Measurements from ENCODE around the gene LMX1A.

LMX1A gene

DNA sequence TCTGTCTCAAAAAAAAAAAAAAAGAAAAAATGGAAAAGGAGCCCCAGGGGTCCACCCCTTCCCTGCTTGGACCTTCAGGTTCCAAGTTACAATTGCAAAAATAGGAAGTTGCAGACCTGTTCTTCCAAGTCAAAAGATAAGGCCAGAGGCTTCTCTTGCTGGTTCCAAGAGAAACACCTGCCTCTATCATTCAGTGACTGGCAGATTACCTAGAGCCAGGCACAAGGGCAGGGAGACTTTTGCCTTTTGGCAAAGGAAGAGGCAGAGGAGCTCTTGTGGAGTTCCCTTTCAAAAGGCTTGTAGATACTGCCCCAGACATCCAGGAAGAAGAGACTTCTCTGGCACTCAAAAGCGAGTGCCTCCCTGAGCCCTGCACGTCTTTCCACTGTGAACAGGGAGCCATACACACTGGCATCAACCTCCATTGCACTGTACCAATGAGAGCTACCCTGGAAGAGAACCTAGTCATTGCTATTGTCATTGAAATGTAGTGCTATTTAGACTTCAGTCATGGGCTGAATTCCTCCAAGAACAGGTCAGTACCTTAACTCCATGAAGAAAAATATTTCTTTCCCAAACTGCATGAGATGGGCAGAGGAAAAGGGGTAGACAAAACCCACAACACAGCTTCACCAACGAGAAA lies 91.2 kb downstream of the LMX1A start:
- no peak for DNase-seq (ENCODE audit: low spot score)

GRCh38 chr1:165259706-165260428 lies 96.6 kb downstream of the LMX1A start:
- DNase-seq (ENCODE audit: low spot score) = no peak

DNA sequence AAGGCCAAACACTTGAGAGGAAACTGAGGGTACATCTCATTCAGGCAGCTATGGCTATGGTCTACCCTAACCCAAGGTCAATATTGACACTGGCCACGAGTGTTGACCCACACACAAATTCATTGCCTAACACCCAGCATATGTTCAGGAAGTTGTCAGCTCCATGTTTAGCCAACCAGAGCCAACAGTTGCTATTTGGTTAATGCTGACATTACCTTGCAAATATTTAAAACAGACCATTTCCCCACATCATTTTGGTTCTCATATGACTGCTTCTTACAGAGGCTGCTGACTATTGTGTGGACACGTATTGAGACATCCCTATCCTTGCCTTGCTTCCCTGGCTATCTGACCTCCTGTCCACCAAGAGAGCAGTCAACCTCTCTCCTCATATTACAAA lies 97.3 kb downstream of the LMX1A start:
- no peak for DNase-seq (ENCODE audit: low spot score)

DNA sequence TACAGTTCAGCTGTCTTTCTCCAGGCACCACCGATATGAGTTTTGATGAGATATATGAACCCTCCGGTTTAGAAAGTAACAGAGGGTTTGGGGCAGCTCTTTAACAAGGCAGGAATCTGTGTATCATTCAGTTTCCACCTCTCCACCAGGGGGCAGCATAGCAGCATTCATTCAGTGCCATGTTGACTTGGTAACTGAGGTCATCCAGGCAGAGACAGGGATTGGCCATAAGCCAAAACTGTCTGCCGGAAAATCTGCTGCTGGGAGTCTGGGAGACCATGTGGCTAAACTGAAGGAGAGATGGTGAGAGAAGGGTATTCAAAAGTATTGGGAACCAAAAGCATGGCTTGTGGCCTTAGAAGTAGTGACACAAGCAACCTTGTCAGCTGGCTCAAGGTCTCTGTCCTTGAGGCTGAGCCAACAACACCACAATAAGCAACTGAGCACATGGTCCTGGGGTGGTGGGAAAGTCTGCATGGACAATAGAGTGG lies 98.5 kb downstream of the LMX1A start:
- DNase-seq (ENCODE audit: low spot score) = peak; percentile 54

DNA sequence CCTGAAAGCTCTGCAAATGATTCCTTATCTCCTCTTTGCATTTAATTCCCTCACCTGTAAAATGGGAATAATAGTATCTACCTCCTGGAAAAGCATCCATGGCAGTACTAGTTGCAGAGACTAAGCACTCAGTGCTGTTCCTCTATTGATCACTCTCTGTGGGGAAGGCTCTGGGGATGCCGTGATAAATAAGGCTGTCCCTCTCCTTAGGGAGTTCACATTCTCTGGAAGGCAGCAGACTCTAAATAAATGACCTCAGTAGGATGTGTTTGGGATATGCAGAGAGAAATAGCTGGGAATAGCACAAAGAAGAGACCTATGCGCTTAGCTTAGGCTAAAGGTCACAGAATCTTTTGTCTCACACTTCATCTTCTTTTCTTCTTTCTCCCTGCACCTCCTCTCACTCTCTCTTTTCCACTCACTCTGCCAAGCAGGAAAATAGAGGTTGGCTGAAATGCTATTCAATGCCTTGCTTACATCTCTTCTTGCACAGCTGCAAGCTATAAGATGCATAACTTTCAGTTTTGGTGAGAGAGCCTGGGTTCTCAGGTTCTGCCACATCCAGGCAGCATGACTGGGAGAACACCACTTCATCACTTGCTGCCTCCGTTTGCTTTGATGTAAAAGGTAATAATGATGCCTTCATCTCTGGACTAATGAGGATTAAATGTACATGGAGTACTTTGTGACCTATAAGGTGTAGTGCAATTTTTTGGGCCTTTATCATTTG lies 101.5 kb downstream of the LMX1A start:
- no peak for DNase-seq (ENCODE audit: low spot score)

DNA sequence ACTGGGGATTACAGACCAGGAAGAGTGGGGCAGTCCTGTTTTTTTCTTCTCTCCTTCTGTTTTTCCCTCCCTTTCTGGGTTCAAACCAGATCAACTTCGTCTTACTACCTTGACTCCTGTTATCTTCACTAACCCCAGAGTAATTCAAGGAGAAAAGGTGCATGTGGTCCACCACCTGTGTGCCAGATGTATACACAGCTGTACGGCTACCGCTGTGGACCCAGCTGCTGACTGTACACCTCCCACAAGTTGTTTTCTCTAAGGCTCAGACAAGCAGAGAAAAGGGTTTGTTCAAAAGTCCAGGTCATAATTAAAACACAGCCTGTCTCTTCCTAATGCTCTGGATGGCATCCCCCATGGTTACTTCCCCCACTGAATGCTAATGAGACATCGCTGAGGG lies 102.1 kb downstream of the LMX1A start:
- no peak for DNase-seq (ENCODE audit: low spot score)

DNA sequence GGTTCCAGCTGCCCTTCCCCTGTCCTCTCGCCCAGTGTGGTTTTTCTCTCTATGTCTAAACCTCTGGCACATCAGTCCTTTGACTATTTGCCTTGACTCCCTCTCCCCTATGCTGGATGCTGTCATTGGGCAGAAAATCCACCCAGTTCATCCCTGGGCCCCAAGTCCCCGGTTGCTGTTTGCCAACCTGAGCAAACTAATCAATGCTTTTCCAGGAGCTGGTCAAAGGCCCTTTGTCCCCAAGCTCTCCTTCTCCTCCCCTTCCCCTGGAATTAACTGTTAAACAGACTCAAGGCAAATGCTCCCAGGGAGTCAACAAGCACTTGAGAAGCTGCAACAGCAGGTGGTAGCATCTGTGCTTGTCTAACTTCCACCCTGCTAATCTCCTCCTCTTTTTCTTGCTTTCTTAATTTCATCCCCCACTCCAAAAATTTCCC lies 102.7 kb downstream of the LMX1A start:
- DNase-seq (ENCODE audit: low spot score) = no peak

- DNase-seq (ENCODE audit: low spot score) = no peak
These were observed 107.4 kb downstream of the LMX1A start for GRCh38 chr1:165248969-165249571.

- no peak for DNase-seq (ENCODE audit: low spot score)
These were observed 114.6 kb downstream of the LMX1A start for GRCh38 chr1:165241952-165242351.

GRCh38 chr1:165241321-165241720 lies 115.2 kb downstream of the LMX1A start:
- no peak for DNase-seq (ENCODE audit: low spot score)

DNA sequence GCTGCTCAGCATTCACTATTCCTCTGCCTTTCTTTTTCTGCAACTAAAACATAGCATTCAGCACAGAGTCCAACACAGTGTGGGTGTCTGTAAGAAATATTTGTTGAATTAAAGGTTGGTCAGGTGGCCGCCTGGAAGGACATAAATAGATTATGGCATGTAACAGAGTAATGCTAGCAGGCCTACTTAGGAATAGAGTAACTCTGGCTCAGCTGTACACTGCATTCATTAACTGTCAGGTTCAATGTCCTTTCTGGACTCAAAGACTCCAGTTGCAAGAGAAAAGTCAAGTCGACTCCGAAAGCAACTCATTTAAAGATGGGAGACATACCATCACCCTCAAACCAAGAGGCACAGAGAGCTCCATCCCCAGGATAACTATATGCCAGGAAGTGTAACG lies 116.0 kb downstream of the LMX1A start:
- DNase-seq (ENCODE audit: low spot score) = no peak

- DNase-seq (ENCODE audit: low spot score) = no peak
These were observed 116.6 kb downstream of the LMX1A start for GRCh38 chr1:165239873-165240272.

GRCh38 chr1:165235777-165236291 lies 120.7 kb downstream of the LMX1A start:
- no peak for DNase-seq (ENCODE audit: low spot score)

DNA sequence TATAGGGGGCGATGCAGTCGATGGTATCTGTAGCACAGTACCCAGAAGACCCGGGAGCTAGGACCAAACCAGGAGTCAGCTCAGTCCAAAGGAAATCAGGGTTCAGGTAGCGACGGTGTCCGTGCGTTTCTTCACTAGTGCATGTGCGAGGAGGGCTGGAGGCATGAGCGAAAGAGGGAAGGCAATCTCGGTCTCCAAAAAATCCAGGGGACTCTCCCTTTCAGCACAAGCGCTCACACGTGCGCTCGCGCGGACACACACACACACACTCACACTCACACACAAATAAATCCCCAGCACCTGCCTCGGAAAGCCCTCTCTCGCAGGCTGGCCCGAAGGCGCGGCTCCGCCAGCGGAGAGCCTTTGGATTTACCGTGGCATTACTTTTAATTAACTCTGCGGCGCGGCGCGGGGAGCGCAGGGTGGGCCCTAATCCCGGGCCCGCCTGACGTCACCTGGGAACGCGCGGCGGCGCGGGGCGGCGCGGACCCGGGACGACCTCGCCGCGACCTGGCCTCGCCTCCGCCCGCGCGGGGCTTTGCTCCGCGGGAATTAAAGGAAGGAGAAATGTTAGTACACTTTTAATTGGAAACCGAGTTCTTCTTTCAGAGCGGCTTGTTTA lies 121.2 kb downstream of the LMX1A start:
- DNase-seq (ENCODE audit: low spot score) = no peak

- no peak for DNase-seq (ENCODE audit: low spot score)
These were observed 122.4 kb downstream of the LMX1A start for GRCh38 chr1:165234149-165234548.

DNA sequence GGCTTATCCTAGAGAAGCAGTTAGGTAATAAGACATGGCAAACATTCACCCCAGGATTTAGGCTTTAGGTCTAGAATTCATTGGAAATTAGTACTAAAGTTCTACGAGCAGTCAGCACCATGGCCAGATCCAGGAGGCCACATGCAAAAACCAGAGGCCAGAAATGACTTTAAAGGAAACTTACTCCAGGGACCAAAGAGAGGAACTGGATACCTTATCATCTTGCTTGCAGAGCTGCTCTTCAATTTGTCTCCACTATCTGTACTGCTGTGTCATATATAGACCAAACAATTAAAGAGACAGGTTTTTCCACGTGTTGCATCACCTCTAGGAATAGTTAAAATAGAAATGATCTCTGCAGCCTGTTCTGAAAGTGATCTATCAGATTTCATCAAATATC lies 127.8 kb downstream of the LMX1A start:
- no peak for DNase-seq (ENCODE audit: low spot score)

DNA sequence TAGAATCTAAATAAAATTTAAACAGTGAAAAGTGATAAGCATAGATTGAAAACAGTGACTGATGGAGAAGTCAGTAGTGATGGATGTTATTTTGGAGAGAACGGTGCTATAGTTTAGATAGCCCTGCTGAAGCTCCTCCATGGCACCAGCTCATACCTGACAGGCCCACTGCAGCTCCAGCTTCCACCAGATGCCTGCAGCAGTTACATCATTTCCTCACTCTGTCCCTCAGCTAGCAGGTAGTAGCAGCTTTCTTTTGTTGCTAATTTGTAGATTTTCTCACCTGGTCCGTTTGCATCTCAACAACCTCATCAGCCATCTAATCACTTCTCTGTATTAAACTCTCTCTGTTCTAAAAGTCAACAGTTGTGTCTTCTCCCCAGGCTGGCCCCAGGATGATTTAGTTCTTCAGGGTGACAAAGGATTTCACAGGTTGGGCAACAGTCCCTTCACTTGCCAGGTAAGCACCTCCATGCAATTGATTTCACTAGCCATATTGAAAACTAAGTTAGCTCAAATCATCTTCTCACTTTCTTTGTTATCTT lies 128.3 kb downstream of the LMX1A start:
- DNase-seq (ENCODE audit: low spot score) = no peak

GRCh38 chr1:165226326-165226725 lies 130.2 kb downstream of the LMX1A start:
- no peak for DNase-seq (ENCODE audit: low spot score)

- DNase-seq (ENCODE audit: low spot score) = no peak
These were observed 130.9 kb downstream of the LMX1A start for GRCh38 chr1:165225650-165226049.

DNA sequence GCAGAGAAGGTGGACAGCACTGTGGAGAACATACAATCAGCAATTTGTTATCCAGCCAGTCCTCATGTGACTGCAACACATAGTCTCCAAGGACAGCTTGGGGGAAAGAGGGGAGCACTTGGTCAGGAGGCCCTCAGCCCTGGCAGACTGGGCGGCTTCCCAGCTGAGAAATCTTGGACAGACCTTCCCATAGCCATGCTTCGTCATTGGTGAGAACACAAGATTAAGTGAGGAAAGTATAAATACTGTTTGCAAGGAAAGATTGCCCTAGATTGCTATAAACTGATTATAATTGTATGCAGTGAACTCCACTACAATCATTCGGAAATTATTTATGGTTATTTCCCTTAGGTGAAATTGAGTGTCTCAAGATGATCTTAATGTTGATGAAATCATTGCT lies 131.5 kb downstream of the LMX1A start:
- no peak for DNase-seq (ENCODE audit: low spot score)

- no peak for DNase-seq (ENCODE audit: low spot score)
These were observed 132.0 kb downstream of the LMX1A start for GRCh38 chr1:165224504-165224903.

DNA sequence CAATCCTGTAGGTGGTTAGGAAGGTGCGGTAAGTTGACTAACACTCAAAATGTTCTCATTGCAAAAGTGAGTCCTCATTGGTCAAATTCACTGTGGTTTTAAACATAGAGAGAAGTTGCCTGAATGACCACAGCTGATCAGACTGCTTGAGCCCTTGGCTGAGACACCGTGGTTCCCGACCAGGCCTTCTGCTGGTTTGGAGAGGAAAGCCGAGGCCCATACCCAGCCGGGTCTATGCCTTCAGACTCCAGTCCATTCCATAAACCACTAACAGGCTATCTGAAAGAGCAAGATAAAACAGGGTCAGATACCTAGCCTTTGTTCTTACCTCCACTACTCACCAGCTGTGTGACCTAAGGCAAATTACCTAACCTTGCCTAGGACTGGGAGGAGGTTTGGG lies 133.9 kb downstream of the LMX1A start:
- DNase-seq (ENCODE audit: low spot score) = no peak

All from SW480 (cell line).